GM12892 (cell line): ENCODE measurements around the gene RTEL1.

Experiments used
- POLR2A ChIP-seq: IDR thresholded peaks from 2 replicates; pipeline ENCODE4 v1.6.1; 2011; ENCODE audit warnings: low read depth, low read length, control low read depth
- POLR2AphosphoS5 ChIP-seq: IDR thresholded peaks from 2 replicates; pipeline ENCODE4 v1.6.1; 2011; ENCODE audit warnings: low read depth, low read length, control low read depth
- TAF1 ChIP-seq: IDR thresholded peaks from 2 replicates; pipeline ENCODE4 v1.6.1; 2011; ENCODE audit warnings: low read depth, mild to moderate bottlenecking, control low read depth, low read length, borderline replicate concordance

DNA sequence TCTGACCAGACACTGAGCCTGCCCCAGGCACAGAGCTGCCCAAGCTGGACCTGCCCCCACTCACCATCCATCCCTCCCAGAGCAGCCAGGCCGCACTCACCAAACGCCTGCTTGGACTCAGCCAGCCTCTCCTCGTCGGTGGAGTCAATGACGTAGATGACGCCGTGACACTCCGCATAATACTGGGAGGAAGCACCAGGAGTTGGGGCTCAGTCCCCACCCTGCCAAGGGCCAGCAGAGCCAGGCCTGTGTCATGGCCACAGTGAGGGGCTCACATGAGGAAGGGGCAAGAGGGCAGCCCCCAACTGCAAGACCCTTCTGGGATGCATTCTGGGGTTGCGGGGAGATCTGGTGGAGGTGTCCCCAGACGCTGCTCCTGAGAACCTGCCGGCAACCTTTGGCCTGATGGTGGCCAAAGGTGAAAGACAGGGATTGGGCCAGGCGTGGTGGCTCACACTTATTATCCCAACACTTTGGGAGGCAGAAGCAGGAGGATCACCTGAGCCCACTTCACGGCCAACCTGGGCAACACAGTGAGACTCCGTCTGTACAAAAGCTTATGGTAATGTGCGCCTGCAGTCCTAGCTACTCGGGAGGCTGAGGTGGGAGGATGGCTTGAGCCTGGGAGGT is 44.0 kb downstream of the RTEL1 start:
- TF ChIP-seq TAF1 (no peak), POLR2AphosphoS5 (no peak), POLR2A (no peak)
